Smooth muscle cell (in vitro differentiated cells): Measurements from ENCODE around the gene TMEM209. TPM values are rescaled to one million over a fixed set of nuclear protein-coding genes. Genes with fewer than 3 reads are reported as not detected.
"Not testable (repeated sequence)": the region's sequence is repeated elsewhere in the genome, so short reads cannot be mapped to it uniquely, and the experiment has no call there.

Source experiments
- DNase-seq: peaks from one replicate; lab custom pipeline; 2025; ENCODE audit not compliant: unreplicated experiment; lab: John Stamatoyannopoulos, UW
- H2AFZ ChIP-seq: fragments of 200-600 bp; sonication (generic); 2 replicates; pipeline ENCODE4 v1.6.0; 2016; ENCODE audit warnings: antibody characterized with exemption, low read depth, mild to moderate bottlenecking
- H3F3A ChIP-seq: fragments of 200-600 bp; sonication (generic); 2 replicates; pipeline ENCODE4 v1.6.0; 2017; ENCODE audit warnings: antibody characterized with exemption, low read depth
- H3K27ac ChIP-seq: fragments of 200-600 bp; sonication (generic); 2 replicates; pipeline ENCODE4 v1.5.1; 2016; ENCODE audit warnings: low read depth, mild to moderate bottlenecking
- H3K27me3 ChIP-seq: fragments of 200-600 bp; sonication (generic); 2 replicates; pipeline ENCODE4 v1.6.1; 2016; ENCODE audit warnings: low read depth, mild to moderate bottlenecking
- H3K36me3 ChIP-seq: fragments of 200-600 bp; sonication (generic); 2 replicates; pipeline ENCODE4 v1.5.1; 2016; ENCODE audit warnings: low read depth
- H3K4me1 ChIP-seq: fragments of 200-600 bp; sonication (generic); 2 replicates; pipeline ENCODE4 v1.5.1; 2016; ENCODE audit warnings: low read depth
- H3K4me2 ChIP-seq: fragments of 200-600 bp; sonication (generic); 2 replicates; pipeline ENCODE4 v1.6.0; 2016; ENCODE audit warnings: mild to moderate bottlenecking
- H3K4me3 ChIP-seq: fragments of 200-600 bp; sonication (generic); 2 replicates; pipeline ENCODE4 v1.5.1; 2016; ENCODE audit warnings: mild to moderate bottlenecking
- H3K79me2 ChIP-seq: fragments of 200-600 bp; sonication (generic); 2 replicates; pipeline ENCODE4 v1.6.0; 2016; ENCODE audit warnings: low read depth, mild to moderate bottlenecking
- H3K9ac ChIP-seq: fragments of 200-600 bp; sonication (generic); 2 replicates; pipeline ENCODE4 v1.6.0; 2016; ENCODE audit warnings: low read depth
- H3K9me3 ChIP-seq: fragments of 200-600 bp; sonication (generic); replicated peaks from 2 replicates; pipeline ENCODE4 v1.5.1; 2016; ENCODE audit warnings: low read depth
- H4K20me1 ChIP-seq: fragments of 200-600 bp; sonication (generic); 2 replicates; pipeline ENCODE4 v1.6.0; 2016; ENCODE audit warnings: low read depth
- WGBS: methylation state at CpG from one replicate; pipeline ENCODE4 v1.1.7; 2016; ENCODE audit warnings: low lambda C conversion rate; 5-methylcytosine and 5-hydroxymethylcytosine counted together
- polyA plus RNA-seq: library from polyadenylated mRNA; unstranded; fragments of >200 nt; fragmentation: Nextera tagmentation; extraction: Ambion mirVana; gene quantifications from 2 replicates; pipeline ENCODE4 v1.2.1, GENCODE V29; 2016
- total RNA-seq: library from RNA; depleted of rRNA; stranded (reverse); fragments of >200 nt; gene quantifications from 2 replicates; pipeline ENCODE4 v1.2.3, GENCODE V29; 2014
- TF ChIP-seq, protein P1 (sequence below): fragments of 200-600 bp; sonication (generic); IDR thresholded peaks from 2 replicates; pipeline ENCODE4 v1.5.1; 2017; ENCODE audit warnings: borderline replicate concordance, mild to moderate bottlenecking, antibody characterized with exemption; ENCODE audit not compliant: insufficient read depth, poor library complexity, severe bottlenecking

TMEM209 gene
- total and polyA plus RNA-seq, 2 experiments from 2014 or later: 15.1 to 20.3 TPM

GRCh38 chr7:130189343-130189742 is 15.9 kb downstream of the TMEM209 start:
- H3K79me2 ChIP-seq: no peaks in the 10 kb centered on the region

DNA sequence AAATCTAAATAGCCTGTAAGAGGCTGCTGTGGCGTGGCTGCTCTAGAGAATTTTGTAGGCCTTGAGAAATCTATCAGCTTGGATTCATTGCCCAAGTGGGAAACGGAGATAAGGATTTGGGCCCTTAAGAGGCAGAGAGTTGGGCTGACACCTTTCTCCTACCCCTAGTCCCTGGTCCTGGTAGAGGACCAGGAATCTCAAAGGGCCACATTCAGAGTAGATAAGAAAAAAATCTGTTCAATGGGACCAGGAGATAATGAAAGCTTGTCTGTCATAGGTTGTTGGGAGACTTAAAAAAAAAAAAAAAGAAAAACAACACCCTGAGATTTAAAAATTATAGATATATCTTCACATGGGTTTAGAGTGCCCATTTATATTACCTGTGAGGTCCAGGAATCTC is 17.8 kb downstream of the TMEM209 start:
- Histone ChIP-seq H3K4me1 (no peaks in the 10 kb centered on the region), H4K20me1 (no peaks in the 10 kb centered on the region), H2AFZ (no peak overlapping the region), H3K27ac (no peak overlapping the region), H3K9me3 (no peaks in the 10 kb centered on the region), H3K79me2 (no peaks in the 10 kb centered on the region), H3K36me3 (peaks cover 21% of the 10 kb centered on the region), H3K9ac (no peak overlapping the region), H3F3A (no peaks in the 10 kb centered on the region), H3K27me3 (no peaks in the 10 kb centered on the region), H3K4me2 (no peak overlapping the region), H3K4me3 (no peak overlapping the region)
- TF ChIP-seq, protein P1, sequence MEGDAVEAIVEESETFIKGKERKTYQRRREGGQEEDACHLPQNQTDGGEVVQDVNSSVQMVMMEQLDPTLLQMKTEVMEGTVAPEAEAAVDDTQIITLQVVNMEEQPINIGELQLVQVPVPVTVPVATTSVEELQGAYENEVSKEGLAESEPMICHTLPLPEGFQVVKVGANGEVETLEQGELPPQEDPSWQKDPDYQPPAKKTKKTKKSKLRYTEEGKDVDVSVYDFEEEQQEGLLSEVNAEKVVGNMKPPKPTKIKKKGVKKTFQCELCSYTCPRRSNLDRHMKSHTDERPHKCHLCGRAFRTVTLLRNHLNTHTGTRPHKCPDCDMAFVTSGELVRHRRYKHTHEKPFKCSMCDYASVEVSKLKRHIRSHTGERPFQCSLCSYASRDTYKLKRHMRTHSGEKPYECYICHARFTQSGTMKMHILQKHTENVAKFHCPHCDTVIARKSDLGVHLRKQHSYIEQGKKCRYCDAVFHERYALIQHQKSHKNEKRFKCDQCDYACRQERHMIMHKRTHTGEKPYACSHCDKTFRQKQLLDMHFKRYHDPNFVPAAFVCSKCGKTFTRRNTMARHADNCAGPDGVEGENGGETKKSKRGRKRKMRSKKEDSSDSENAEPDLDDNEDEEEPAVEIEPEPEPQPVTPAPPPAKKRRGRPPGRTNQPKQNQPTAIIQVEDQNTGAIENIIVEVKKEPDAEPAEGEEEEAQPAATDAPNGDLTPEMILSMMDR: no peak
- DNase-seq: no peak
- 95% methylated on average over 2 of the region's 2 CpGs for WGBS

More at GRCh38 chr7:130189343-130189742, 15.9 kb downstream of the TMEM209 start:
- TF ChIP-seq, protein P1: no peak
- Histone ChIP-seq H3K36me3 (peaks cover 3% of the 10 kb centered on the region), H3K9ac (no peak overlapping the region), H3K4me3 (no peak overlapping the region), H2AFZ (no peak overlapping the region), H3K4me2 (no peak overlapping the region), H3F3A (no peaks in the 10 kb centered on the region), H4K20me1 (no peaks in the 10 kb centered on the region), H3K27me3 (no peaks in the 10 kb centered on the region), H3K4me1 (no peaks in the 10 kb centered on the region), H3K27ac (no peak overlapping the region), H3K9me3 (no peaks in the 10 kb centered on the region)
- DNase-seq: no peak
- 83% methylated on average over 5 of the region's 5 CpGs for WGBS

- not testable (repeated sequence) for H3K27me3 ChIP-seq, H3K4me3 ChIP-seq, H3K4me2 ChIP-seq, H4K20me1 ChIP-seq, H3K27ac ChIP-seq, H3F3A ChIP-seq, H3K4me1 ChIP-seq, H3K79me2 ChIP-seq, H2AFZ ChIP-seq, H3K9me3 ChIP-seq, H3K9ac ChIP-seq, DNase-seq
- peaks cover 25% of the 10 kb centered on the region for H3K36me3 ChIP-seq
- 90% methylated on average over 5 of the region's 5 CpGs for WGBS
These were observed 20.9 kb downstream of the TMEM209 start for GRCh38 chr7:130184349-130184748.

DNA sequence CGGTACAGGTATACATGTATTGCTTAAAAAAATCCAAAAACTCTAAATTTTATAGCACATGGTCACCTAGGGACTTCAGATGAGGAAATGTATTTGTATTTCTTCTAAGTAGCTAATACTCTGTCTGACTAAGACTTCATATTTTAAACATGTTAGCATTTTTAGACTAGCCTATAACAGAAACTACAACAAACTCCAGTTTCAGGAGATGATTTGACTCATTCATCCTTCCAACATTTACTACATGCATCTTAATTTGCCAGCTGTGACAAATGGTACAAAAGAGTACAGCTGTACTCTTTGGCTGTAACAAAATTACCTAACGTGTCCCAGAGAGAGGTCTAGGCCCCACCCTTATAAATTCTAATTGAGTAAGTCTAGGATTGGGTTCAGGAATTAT is 22.2 kb downstream of the TMEM209 start:
- WGBS: 65% methylated on average over 2 of the region's 2 CpGs
- H4K20me1 ChIP-seq: no peaks in the 10 kb centered on the region
- H3K36me3 ChIP-seq: peaks cover 25% of the 10 kb centered on the region
- H3K27me3 ChIP-seq: no peaks in the 10 kb centered on the region
- no peaks in the 10 kb centered on the region for H3F3A ChIP-seq
- no peak overlapping the region for H3K4me2 ChIP-seq
- TF ChIP-seq, protein P1: no peak
- no peaks in the 10 kb centered on the region for H3K9me3 ChIP-seq
- H3K4me3 ChIP-seq: no peak overlapping the region
- no peaks in the 10 kb centered on the region for H3K4me1 ChIP-seq
- H3K9ac ChIP-seq: no peak overlapping the region
- DNase-seq: no peak
- H3K79me2 ChIP-seq: no peaks in the 10 kb centered on the region
- no peak overlapping the region for H2AFZ ChIP-seq
- H3K27ac ChIP-seq: no peak overlapping the region
